AG20443 (cell line): ENCODE results near the gene CLDN3.
"Not testable (repeated sequence)": the region's sequence is repeated elsewhere in the genome, so short reads cannot be mapped to it uniquely, and the experiment has no call there.

Experiments used
- DNase-seq: peaks from one replicate; pipeline ENCODE4 v3.0.0; 2012; ENCODE audit warnings: low spot score, mixed read lengths

The CLDN3 gene

GRCh38 chr7:73736885-73737284 lies 33.2 kb downstream of the CLDN3 start:
- DNase-seq = no peak

GRCh38 chr7:73735528-73735905 lies 34.6 kb downstream of the CLDN3 start:
- no peak for DNase-seq

- DNase-seq = peak; percentile 83
Measured at GRCh38 chr7:73734619-73735527, 35.2 kb downstream of the CLDN3 start.

GRCh38 chr7:73732397-73732796 lies 37.7 kb downstream of the CLDN3 start:
- no peak for DNase-seq

- DNase-seq = no peak
Measured at GRCh38 chr7:73730485-73730884, 39.6 kb downstream of the CLDN3 start.

GRCh38 chr7:73728551-73728950 lies 41.5 kb downstream of the CLDN3 start:
- no peak for DNase-seq

- no peak for DNase-seq
Measured at GRCh38 chr7:73727952-73728351, 42.1 kb downstream of the CLDN3 start.

- no peak for DNase-seq
Measured at GRCh38 chr7:73726083-73726466, 44.0 kb downstream of the CLDN3 start.

GRCh38 chr7:73723813-73724212 lies 46.3 kb downstream of the CLDN3 start:
- DNase-seq = no peak

- DNase-seq = no peak
Measured at GRCh38 chr7:73722785-73723184, 47.3 kb downstream of the CLDN3 start.

GRCh38 chr7:73722182-73722581 lies 47.9 kb downstream of the CLDN3 start:
- not testable (repeated sequence) for DNase-seq

GRCh38 chr7:73721377-73721817 lies 48.7 kb downstream of the CLDN3 start:
- DNase-seq = no peak

- DNase-seq = not testable (repeated sequence)
Measured at GRCh38 chr7:73720443-73720842, 49.6 kb downstream of the CLDN3 start.

GRCh38 chr7:73719806-73720169 lies 50.3 kb downstream of the CLDN3 start:
- DNase-seq = no peak
